Mononuclear cell (primary cell): Measurements from ENCODE around the gene HOXB6. TPM values are rescaled to one million over a fixed set of nuclear protein-coding genes. Genes with fewer than 3 reads are reported as not detected.

ENCODE experiments used
- H3K27me3 ChIP-seq: 2 replicates; pipeline ENCODE4 v1.6.0; 2011; ENCODE audit warnings: low read length, control low read depth; ENCODE audit not compliant: insufficient read depth
- H3K4me1 ChIP-seq: 2 replicates; pipeline ENCODE4 v1.5.1; 2011; ENCODE audit warnings: mild to moderate bottlenecking, low read length, control low read depth; ENCODE audit not compliant: insufficient read depth
- H3K4me3 ChIP-seq: 2 replicates; pipeline ENCODE4 v1.5.1; 2011; ENCODE audit warnings: mild to moderate bottlenecking, low read length, moderate library complexity
- H3K9me3 ChIP-seq: 2 replicates; pipeline ENCODE4 v1.5.1; 2011; ENCODE audit warnings: low read depth, mild to moderate bottlenecking, control low read depth, low read length
- total RNA-seq: library from RNA; depleted of rRNA; stranded (reverse); fragments of >200 nt; gene quantifications from one replicate; pipeline ENCODE4 v1.2.3, GENCODE V29; 2012

Gene HOXB6
- total RNA-seq, 1 donor = not detected

GRCh38 chr17:48559122-48559839 is 45.5 kb downstream of the HOXB6 start:
- H3K4me1 ChIP-seq = no peaks in the 10 kb centered on the region
- H3K27me3 ChIP-seq = peaks cover 28% of the 10 kb centered on the region
- H3K9me3 ChIP-seq = no peaks in the 10 kb centered on the region
- H3K4me3 ChIP-seq = no peak overlapping the region

GRCh38 chr17:48558831-48559121 is 46.0 kb downstream of the HOXB6 start:
- Histone ChIP-seq H3K27me3 (peaks cover 28% of the 10 kb centered on the region), H3K4me3 (no peak overlapping the region), H3K4me1 (no peaks in the 10 kb centered on the region), H3K9me3 (no peaks in the 10 kb centered on the region)

- Histone ChIP-seq H3K4me1 (no peaks in the 10 kb centered on the region), H3K4me3 (no peak overlapping the region), H3K9me3 (no peaks in the 10 kb centered on the region), H3K27me3 (peaks cover 26% of the 10 kb centered on the region)
Measured at GRCh38 chr17:48558057-48558830, 46.5 kb downstream of the HOXB6 start.

- Histone ChIP-seq H3K9me3 (no peaks in the 10 kb centered on the region), H3K27me3 (peaks cover 23% of the 10 kb centered on the region), H3K4me1 (no peaks in the 10 kb centered on the region), H3K4me3 (no peak overlapping the region)
Measured at GRCh38 chr17:48556576-48557401, 48.0 kb downstream of the HOXB6 start.

GRCh38 chr17:48556229-48556575 is 48.6 kb downstream of the HOXB6 start:
- Histone ChIP-seq H3K4me1 (no peaks in the 10 kb centered on the region), H3K4me3 (no peak overlapping the region), H3K9me3 (no peaks in the 10 kb centered on the region), H3K27me3 (peaks cover 23% of the 10 kb centered on the region)

- H3K27me3 ChIP-seq = peaks cover 23% of the 10 kb centered on the region
- H3K4me1 ChIP-seq = no peaks in the 10 kb centered on the region
- no peaks in the 10 kb centered on the region for H3K9me3 ChIP-seq
- no peak overlapping the region for H3K4me3 ChIP-seq
Measured at GRCh38 chr17:48555258-48556228, 49.2 kb downstream of the HOXB6 start.

GRCh38 chr17:48554412-48555257 is 50.2 kb downstream of the HOXB6 start:
- Histone ChIP-seq H3K4me1 (no peaks in the 10 kb centered on the region), H3K27me3 (peaks cover 23% of the 10 kb centered on the region), H3K4me3 (no peak overlapping the region), H3K9me3 (no peaks in the 10 kb centered on the region)

- H3K4me1 ChIP-seq = no peaks in the 10 kb centered on the region
- H3K27me3 ChIP-seq = peaks cover 23% of the 10 kb centered on the region
- no peaks in the 10 kb centered on the region for H3K9me3 ChIP-seq
- H3K4me3 ChIP-seq = no peak overlapping the region
Measured at GRCh38 chr17:48553826-48554225, 51.0 kb downstream of the HOXB6 start.

GRCh38 chr17:48553190-48553547 is 51.6 kb downstream of the HOXB6 start:
- Histone ChIP-seq H3K9me3 (no peaks in the 10 kb centered on the region), H3K4me1 (peaks cover 6% of the 10 kb centered on the region), H3K4me3 (no peak overlapping the region), H3K27me3 (peaks cover 26% of the 10 kb centered on the region)

- H3K4me3 ChIP-seq = no peak overlapping the region
- peaks cover 11% of the 10 kb centered on the region for H3K4me1 ChIP-seq
- no peaks in the 10 kb centered on the region for H3K9me3 ChIP-seq
Measured at GRCh38 chr17:48552466-48553189, 52.2 kb downstream of the HOXB6 start.

GRCh38 chr17:48551596-48552465 is 53.0 kb downstream of the HOXB6 start:
- Histone ChIP-seq H3K4me3 (no peak overlapping the region), H3K27me3 (peaks cover 33% of the 10 kb centered on the region), H3K9me3 (no peaks in the 10 kb centered on the region), H3K4me1 (peaks cover 17% of the 10 kb centered on the region)

More at GRCh38 chr17:48552466-48553189, 52.2 kb downstream of the HOXB6 start:
- H3K27me3 ChIP-seq = peaks cover 31% of the 10 kb centered on the region

GRCh38 chr17:48551214-48551555 is 53.6 kb downstream of the HOXB6 start:
- no peaks in the 10 kb centered on the region for H3K9me3 ChIP-seq
- H3K4me1 ChIP-seq = peaks cover 20% of the 10 kb centered on the region
- H3K27me3 ChIP-seq = peaks cover 35% of the 10 kb centered on the region
- H3K4me3 ChIP-seq = no peak overlapping the region
